ENCODE measurements around the gene TREML4. TPM values are rescaled to one million over a fixed set of nuclear protein-coding genes. Genes with fewer than 3 reads are reported as not detected.
A peak's percentile ranks its signal among the peaks of the same experiment; 100 is the strongest.

TREML4 gene
- total and polyA plus RNA-seq, 10 of the 15 experiments (the other 5 are each of a cell fraction or from before 2014, with no cell fraction given): not detected

GRCh38 chr6:41199552-41200246 lies 28.4 kb upstream of the TREML4 start (continued):
- TF ChIP-seq ETV6 (conservative IDR thresholded peaks at IDR 0.05 in 1 of 2, IDR thresholded peaks at IDR 0.05 in 1 of 2; ENCODE audit: borderline replicate concordance in 1 of 2, low read depth in 1 of 2): no peak
- TF ChIP-seq RBBP5 (conservative IDR thresholded peaks at IDR 0.05): no peak
- TF ChIP-seq CEBPZ (IDR thresholded peaks at IDR 0.05; ENCODE audit: low read depth, low read length): no peak
- TF ChIP-seq POLR2AphosphoS2 (IDR thresholded peaks at IDR 0.05; ENCODE audit: low read depth, low read length): 0 out of 2 replicates have a peak, but pooled peaks have one; percentile 15
- 0 out of 2 replicates have a peak, but pooled peaks have one; percentile 45 for TF ChIP-seq DPF2 (IDR thresholded peaks at IDR 0.05)
- no peak for TF ChIP-seq MYC (IDR thresholded peaks at IDR 0.05; ENCODE audit: insufficient read depth, insufficient read length, insufficient replicate concordance, low read length, severe bottlenecking)
- peak; percentile 50; the same call in 1 of the 2 replicates for TF ChIP-seq IKZF1 (conservative IDR thresholded peaks at IDR 0.05)
- 0 out of 3 replicates have a peak, but pooled peaks have one; percentile 23 for TF ChIP-seq POU2F2 (IDR thresholded peaks at IDR 0.05; ENCODE audit: borderline replicate concordance, low read depth, low read length)
- TF ChIP-seq CREB1 (IDR thresholded peaks at IDR 0.05; ENCODE audit: low read depth): no peak
